Measurements from ENCODE around the gene B9D1.

Gene B9D1

GRCh38 chr17:19381741-19382444, 19.4 kb upstream of the B9D1 start:
- Histone ChIP-seq H3K79me2 (ENCODE audit: control insufficient read depth, insufficient read depth, low read length, unreplicated experiment) (peaks cover 40% of the 10 kb centered on the region), H3K4me3 (ENCODE audit: low read depth, low read length) (no peak overlapping the region), H3K27ac (ENCODE audit: low read depth, low read length) (no peak overlapping the region), H3K27me3 (ENCODE audit: insufficient read depth, low read length) (no peaks in the 10 kb centered on the region), H3K36me3 (ENCODE audit: insufficient read depth, low read length) (peaks cover 21% of the 10 kb centered on the region; the same call in 1 of the 2 replicates), H3K4me1 (ENCODE audit: control insufficient read depth, insufficient read depth, low read length, unreplicated experiment) (peaks cover 40% of the 10 kb centered on the region), H2AFZ (ENCODE audit: low read length, unreplicated experiment) (no peak overlapping the region)

GRCh38 chr17:19381361-19381740, 18.8 kb upstream of the B9D1 start:
- Histone ChIP-seq H3K4me3 (ENCODE audit: low read depth, low read length) (no peak overlapping the region), H2AFZ (ENCODE audit: low read length, unreplicated experiment) (no peak overlapping the region), H3K79me2 (ENCODE audit: control insufficient read depth, insufficient read depth, low read length, unreplicated experiment) (peaks cover 40% of the 10 kb centered on the region), H3K27me3 (ENCODE audit: insufficient read depth, low read length) (no peaks in the 10 kb centered on the region), H3K4me1 (ENCODE audit: control insufficient read depth, insufficient read depth, low read length, unreplicated experiment) (peaks cover 39% of the 10 kb centered on the region), H3K27ac (ENCODE audit: low read depth, low read length) (no peak overlapping the region), H3K36me3 (ENCODE audit: insufficient read depth, low read length) (peaks cover 21% of the 10 kb centered on the region; the same call in 1 of the 2 replicates)

GRCh38 chr17:19380481-19381301, 18.2 kb upstream of the B9D1 start:
- Histone ChIP-seq H3K79me2 (ENCODE audit: control insufficient read depth, insufficient read depth, low read length, unreplicated experiment) (peaks cover 47% of the 10 kb centered on the region), H3K4me3 (ENCODE audit: low read depth, low read length) (no peak overlapping the region), H3K27me3 (ENCODE audit: insufficient read depth, low read length) (no peaks in the 10 kb centered on the region), H2AFZ (ENCODE audit: low read length, unreplicated experiment) (no peak overlapping the region), H3K27ac (ENCODE audit: low read depth, low read length) (no peak overlapping the region), H3K4me1 (ENCODE audit: control insufficient read depth, insufficient read depth, low read length, unreplicated experiment) (peaks cover 33% of the 10 kb centered on the region), H3K36me3 (ENCODE audit: insufficient read depth, low read length) (peaks cover 21% of the 10 kb centered on the region; the same call in 1 of the 2 replicates)

GRCh38 chr17:19379361-19380065, 17.0 kb upstream of the B9D1 start:
- Histone ChIP-seq H3K36me3 (ENCODE audit: insufficient read depth, low read length) (peaks cover 21% of the 10 kb centered on the region; the same call in 1 of the 2 replicates), H3K4me3 (ENCODE audit: low read depth, low read length) (peak overlapping the region; percentile 88), H2AFZ (ENCODE audit: low read length, unreplicated experiment) (peak overlapping the region; percentile 32), H3K79me2 (ENCODE audit: control insufficient read depth, insufficient read depth, low read length, unreplicated experiment) (peaks cover 49% of the 10 kb centered on the region), H3K27ac (ENCODE audit: low read depth, low read length) (peak overlapping the region; percentile 43), H3K4me1 (ENCODE audit: control insufficient read depth, insufficient read depth, low read length, unreplicated experiment) (peaks cover 22% of the 10 kb centered on the region), H3K27me3 (ENCODE audit: insufficient read depth, low read length) (no peaks in the 10 kb centered on the region)

GRCh38 chr17:19378416-19379360, 16.2 kb upstream of the B9D1 start, which contains the start of gene MAPK7:
TSS of gene MAPK7 (plus strand) at chr17:19378498. CDS start at chr17:19378901, 403 bp downstream.
- Histone ChIP-seq H3K4me1 (ENCODE audit: control insufficient read depth, insufficient read depth, low read length, unreplicated experiment) (peaks cover 13% of the 10 kb centered on the region), H3K4me3 (ENCODE audit: low read depth, low read length) (peak within 1 kb of the TSS; percentile 88), H3K27me3 (ENCODE audit: insufficient read depth, low read length) (no peaks in the 10 kb centered on the region), H3K36me3 (ENCODE audit: insufficient read depth, low read length) (peaks cover 21% of the 10 kb centered on the region; the same call in 1 of the 2 replicates), H2AFZ (ENCODE audit: low read length, unreplicated experiment) (peak within 1 kb of the TSS; percentile 77), H3K27ac (ENCODE audit: low read depth, low read length) (peak within 1 kb of the TSS; percentile 96), H3K79me2 (ENCODE audit: control insufficient read depth, insufficient read depth, low read length, unreplicated experiment) (peaks cover 49% of the 10 kb centered on the region)

GRCh38 chr17:19377602-19378415, 15.3 kb upstream of the B9D1 start:
- peaks cover 18% of the 10 kb centered on the region; the same call in 1 of the 2 replicates for H3K36me3 ChIP-seq (ENCODE audit: insufficient read depth, low read length)
- H2AFZ ChIP-seq (ENCODE audit: low read length, unreplicated experiment): peak overlapping the region; percentile 77
- H3K79me2 ChIP-seq (ENCODE audit: control insufficient read depth, insufficient read depth, low read length, unreplicated experiment): peaks cover 49% of the 10 kb centered on the region
- H3K27me3 ChIP-seq (ENCODE audit: insufficient read depth, low read length): no peaks in the 10 kb centered on the region
- H3K4me3 ChIP-seq (ENCODE audit: low read depth, low read length): peak overlapping the region; percentile 88
- H3K27ac ChIP-seq (ENCODE audit: low read depth, low read length): peak overlapping the region; percentile 96
- H3K4me1 ChIP-seq (ENCODE audit: control insufficient read depth, insufficient read depth, low read length, unreplicated experiment): peaks cover 11% of the 10 kb centered on the region

GRCh38 chr17:19376811-19377210, 14.3 kb upstream of the B9D1 start:
- Histone ChIP-seq H3K4me1 (ENCODE audit: control insufficient read depth, insufficient read depth, low read length, unreplicated experiment) (peaks cover 11% of the 10 kb centered on the region), H3K36me3 (ENCODE audit: insufficient read depth, low read length) (peaks cover 18% of the 10 kb centered on the region; the same call in 1 of the 2 replicates), H3K27ac (ENCODE audit: low read depth, low read length) (peak overlapping the region; percentile 96), H2AFZ (ENCODE audit: low read length, unreplicated experiment) (peak overlapping the region; percentile 77), H3K27me3 (ENCODE audit: insufficient read depth, low read length) (no peaks in the 10 kb centered on the region), H3K4me3 (ENCODE audit: low read depth, low read length) (peak overlapping the region; percentile 88), H3K79me2 (ENCODE audit: control insufficient read depth, insufficient read depth, low read length, unreplicated experiment) (peaks cover 42% of the 10 kb centered on the region)

- no peak overlapping the region for H3K27ac ChIP-seq (ENCODE audit: low read depth, low read length)
- H3K36me3 ChIP-seq (ENCODE audit: insufficient read depth, low read length): peaks cover 14% of the 10 kb centered on the region; the same call in 1 of the 2 replicates
- no peak overlapping the region for H2AFZ ChIP-seq (ENCODE audit: low read length, unreplicated experiment)
- H3K4me3 ChIP-seq (ENCODE audit: low read depth, low read length): no peak overlapping the region
- peaks cover 11% of the 10 kb centered on the region for H3K4me1 ChIP-seq (ENCODE audit: control insufficient read depth, insufficient read depth, low read length, unreplicated experiment)
- H3K79me2 ChIP-seq (ENCODE audit: control insufficient read depth, insufficient read depth, low read length, unreplicated experiment): peaks cover 31% of the 10 kb centered on the region
- no peaks in the 10 kb centered on the region for H3K27me3 ChIP-seq (ENCODE audit: insufficient read depth, low read length)
Observed at GRCh38 chr17:19375732-19376131, 13.2 kb upstream of the B9D1 start.

- Histone ChIP-seq H3K27ac (ENCODE audit: low read depth, low read length) (no peak overlapping the region), H3K36me3 (ENCODE audit: insufficient read depth, low read length) (no peaks in the 10 kb centered on the region), H3K4me1 (ENCODE audit: control insufficient read depth, insufficient read depth, low read length, unreplicated experiment) (no peaks in the 10 kb centered on the region), H2AFZ (ENCODE audit: low read length, unreplicated experiment) (no peak overlapping the region), H3K4me3 (ENCODE audit: low read depth, low read length) (no peak overlapping the region), H3K79me2 (ENCODE audit: control insufficient read depth, insufficient read depth, low read length, unreplicated experiment) (peaks cover 15% of the 10 kb centered on the region), H3K27me3 (ENCODE audit: insufficient read depth, low read length) (no peaks in the 10 kb centered on the region)
Observed at GRCh38 chr17:19374136-19374535, 11.6 kb upstream of the B9D1 start.
